SU-DHL-6 (cell line): Measurements from ENCODE around the gene ANHX.

Experiments used
- H2AFZ ChIP-seq: fragments of 200-600 bp; sonication (generic); 2 replicates; pipeline ENCODE4 v1.6.1; 2014; ENCODE audit warnings: low read depth, mild to moderate bottlenecking, moderate library complexity, mixed read lengths, antibody characterized with exemption, low read length; ENCODE audit not compliant: severe bottlenecking
- H3F3A ChIP-seq: fragments of 200-600 bp; shearing (Covaris generic); 2 replicates; pipeline ENCODE4 v1.6.0; 2016; ENCODE audit warnings: antibody characterized with exemption, mild to moderate bottlenecking; ENCODE audit not compliant: insufficient read depth
- H3K27ac ChIP-seq: fragments of 200-600 bp; sonication (generic); 2 replicates; pipeline ENCODE4 v1.5.1; 2016; ENCODE audit warnings: low read depth, mild to moderate bottlenecking, low read length, moderate library complexity, mixed read lengths
- H3K27me3 ChIP-seq: fragments of 200-600 bp; sonication (generic), shearing (Covaris generic); 2 replicates; pipeline ENCODE4 v1.6.0; 2014; ENCODE audit warnings: mild to moderate bottlenecking, low read length
- H3K36me3 ChIP-seq: fragments of 200-600 bp; sonication (generic); 2 replicates; pipeline ENCODE4 v1.6.1; 2014; ENCODE audit warnings: mild to moderate bottlenecking, low read length, mixed read lengths
- H3K4me2 ChIP-seq: fragments of 300-600, 200-600 bp; shearing (Covaris generic), sonication (generic); 2 replicates; pipeline ENCODE4 v1.6.0; 2014; ENCODE audit warnings: low read length, low read depth, mild to moderate bottlenecking; ENCODE audit not compliant: poor library complexity, severe bottlenecking
- H3K4me3 ChIP-seq: fragments of 200-600 bp; sonication (generic); 2 replicates; pipeline ENCODE4 v1.5.1; 2014; ENCODE audit warnings: antibody characterized with exemption, low read length, mild to moderate bottlenecking, mixed read lengths; ENCODE audit not compliant: insufficient read depth, poor library complexity, severe bottlenecking
- H3K79me2 ChIP-seq: fragments of 200-600 bp; sonication (generic); 2 replicates; pipeline ENCODE4 v1.6.1; 2014; ENCODE audit warnings: mild to moderate bottlenecking, low read length, moderate library complexity; ENCODE audit not compliant: insufficient read depth
- H3K9ac ChIP-seq: fragments of 200-600 bp; sonication (generic); 2 replicates; pipeline ENCODE4 v1.7.0; 2014; ENCODE audit warnings: mild to moderate bottlenecking, low read length
- H3K9me2 ChIP-seq: fragments of 200-600 bp; sonication (generic); replicated peaks from 2 replicates; pipeline ENCODE4 v1.6.1; 2014; ENCODE audit warnings: low read length; ENCODE audit not compliant: insufficient read depth
- H3K9me3 ChIP-seq: fragments of 200-600 bp; sonication (generic); 2 replicates; pipeline ENCODE4 v1.6.1; 2014; ENCODE audit warnings: low read length, mixed read lengths; ENCODE audit not compliant: insufficient read depth
- H4K20me1 ChIP-seq: fragments of 200-600 bp; sonication (generic); 2 replicates; pipeline ENCODE4 v1.6.1; 2014; ENCODE audit warnings: low read depth, mild to moderate bottlenecking, antibody characterized with exemption, low read length, moderate library complexity, mixed read lengths
- EZH2phosphoT487 ChIP-seq: fragments of 200-600 bp; sonication (generic), shearing (Covaris generic); conservative IDR thresholded peaks from 2 replicates; pipeline ENCODE4 v1.6.1; 2018; ENCODE audit warnings: mild to moderate bottlenecking, antibody characterized with exemption, low read length, moderate library complexity, mixed read lengths
- TF ChIP-seq, protein P1 (sequence below): fragments of 200-600 bp; sonication (generic); IDR thresholded peaks from one replicate; pipeline ENCODE4 v1.5.1; 2017; ENCODE audit warnings: antibody characterized with exemption, mild to moderate bottlenecking, low read length, moderate library complexity; ENCODE audit not compliant: insufficient read depth, poor library complexity, severe bottlenecking

ANHX gene

GRCh38 chr12:133234971-133235370 lies 706 bp downstream of the ANHX start:
- Histone ChIP-seq H2AFZ (no peak overlapping the region), H3K9me2 (no peaks in the 10 kb centered on the region), H3K9me3 (peaks cover 22% of the 10 kb centered on the region; the same call in 1 of the 2 replicates), H4K20me1 (no peaks in the 10 kb centered on the region), H3K79me2 (no peaks in the 10 kb centered on the region), H3K4me3 (no peak overlapping the region), H3K9ac (no peak overlapping the region), H3F3A (no peaks in the 10 kb centered on the region), H3K27ac (no peak overlapping the region), H3K27me3 (no peaks in the 10 kb centered on the region), H3K4me2 (no peak overlapping the region), H3K36me3 (no peaks in the 10 kb centered on the region)
- TF ChIP-seq EZH2phosphoT487 = no peak
- TF ChIP-seq, protein P1, sequence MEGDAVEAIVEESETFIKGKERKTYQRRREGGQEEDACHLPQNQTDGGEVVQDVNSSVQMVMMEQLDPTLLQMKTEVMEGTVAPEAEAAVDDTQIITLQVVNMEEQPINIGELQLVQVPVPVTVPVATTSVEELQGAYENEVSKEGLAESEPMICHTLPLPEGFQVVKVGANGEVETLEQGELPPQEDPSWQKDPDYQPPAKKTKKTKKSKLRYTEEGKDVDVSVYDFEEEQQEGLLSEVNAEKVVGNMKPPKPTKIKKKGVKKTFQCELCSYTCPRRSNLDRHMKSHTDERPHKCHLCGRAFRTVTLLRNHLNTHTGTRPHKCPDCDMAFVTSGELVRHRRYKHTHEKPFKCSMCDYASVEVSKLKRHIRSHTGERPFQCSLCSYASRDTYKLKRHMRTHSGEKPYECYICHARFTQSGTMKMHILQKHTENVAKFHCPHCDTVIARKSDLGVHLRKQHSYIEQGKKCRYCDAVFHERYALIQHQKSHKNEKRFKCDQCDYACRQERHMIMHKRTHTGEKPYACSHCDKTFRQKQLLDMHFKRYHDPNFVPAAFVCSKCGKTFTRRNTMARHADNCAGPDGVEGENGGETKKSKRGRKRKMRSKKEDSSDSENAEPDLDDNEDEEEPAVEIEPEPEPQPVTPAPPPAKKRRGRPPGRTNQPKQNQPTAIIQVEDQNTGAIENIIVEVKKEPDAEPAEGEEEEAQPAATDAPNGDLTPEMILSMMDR = no peak

DNA sequence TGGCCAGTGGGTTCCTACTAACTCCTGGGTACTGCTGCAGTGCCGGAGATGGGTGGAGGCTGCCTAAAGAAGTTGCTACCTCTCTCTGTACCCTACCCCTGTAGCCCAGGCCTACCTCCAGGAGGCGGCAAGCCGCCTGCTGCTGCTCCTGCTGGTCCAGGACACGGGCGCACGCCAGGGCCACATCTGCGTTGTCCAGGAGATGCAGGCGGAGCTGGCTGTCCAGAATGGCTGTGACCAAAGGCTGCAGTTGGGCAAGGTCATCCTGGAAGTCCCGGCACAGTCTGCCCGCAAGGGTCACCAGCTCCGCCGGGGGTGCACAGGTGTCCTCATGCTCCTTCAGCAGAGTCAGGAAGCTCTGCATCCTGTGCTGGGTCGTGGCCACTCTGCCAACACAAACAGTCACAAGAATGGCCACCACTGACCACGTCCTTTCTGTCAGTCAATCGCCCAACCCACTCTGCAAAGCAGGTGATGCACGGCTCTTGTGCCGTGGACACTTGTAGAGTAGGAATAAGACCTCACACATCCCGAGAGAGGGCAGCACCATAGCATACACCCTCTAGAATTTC lies 1.6 kb downstream of the ANHX start:
- Histone ChIP-seq H4K20me1 (no peaks in the 10 kb centered on the region), H3F3A (no peaks in the 10 kb centered on the region), H3K27me3 (no peaks in the 10 kb centered on the region), H3K27ac (no peak overlapping the region), H3K4me2 (no peak overlapping the region), H3K36me3 (no peaks in the 10 kb centered on the region), H3K9me3 (peaks cover 13% of the 10 kb centered on the region; the same call in 1 of the 2 replicates), H2AFZ (no peak overlapping the region), H3K9me2 (no peaks in the 10 kb centered on the region), H3K4me3 (no peak overlapping the region), H3K79me2 (no peaks in the 10 kb centered on the region), H3K9ac (no peak overlapping the region)
- no peak for TF ChIP-seq EZH2phosphoT487
- TF ChIP-seq, protein P1 = no peak

- H3K4me3 ChIP-seq = no peak overlapping the region
- no peaks in the 10 kb centered on the region for H3K79me2 ChIP-seq
- no peaks in the 10 kb centered on the region for H4K20me1 ChIP-seq
- H3K27ac ChIP-seq = no peak overlapping the region
- TF ChIP-seq EZH2phosphoT487 = no peak
- TF ChIP-seq, protein P1 = no peak
- H3K4me2 ChIP-seq = no peak overlapping the region
- no peak overlapping the region for H3K9ac ChIP-seq
- H3K36me3 ChIP-seq = no peaks in the 10 kb centered on the region
- H3F3A ChIP-seq = no peaks in the 10 kb centered on the region
- H3K27me3 ChIP-seq = no peaks in the 10 kb centered on the region
- no peaks in the 10 kb centered on the region for H3K9me2 ChIP-seq
- H2AFZ ChIP-seq = no peak overlapping the region
- peaks cover 16% of the 10 kb centered on the region; the same call in 1 of the 2 replicates for H3K9me3 ChIP-seq
Measured at GRCh38 chr12:133233006-133233405, 2.7 kb downstream of the ANHX start.
